Right kidney (tissue), 1 donor: Measurements from ENCODE around the gene ARHGAP31.

Experiments
- DNase-seq: peaks from one replicate; pipeline ENCODE4 v3.0.0-alpha.2; 2016

The ARHGAP31 gene

DNA sequence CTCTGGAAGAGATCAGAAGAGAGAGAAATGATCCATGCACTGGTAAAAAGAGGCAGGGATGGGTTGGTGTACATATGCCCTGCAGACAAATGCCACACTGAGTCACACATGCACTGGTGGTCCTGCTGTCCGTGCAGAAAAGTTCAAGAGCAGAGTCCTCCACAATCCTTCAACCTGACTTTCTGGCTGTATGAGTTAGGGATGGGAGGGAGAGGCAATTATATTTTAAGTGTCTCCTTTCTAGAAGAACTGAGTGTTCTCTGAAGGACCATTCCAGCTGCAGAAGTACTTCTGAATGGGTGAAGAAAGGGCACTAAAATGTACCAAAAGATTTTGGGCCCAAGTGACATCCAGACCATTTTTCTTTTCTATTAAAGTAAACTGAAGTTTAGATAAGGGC, 142.8 kb downstream of the ARHGAP31 start:
- DNase-seq, result no peak

DNA sequence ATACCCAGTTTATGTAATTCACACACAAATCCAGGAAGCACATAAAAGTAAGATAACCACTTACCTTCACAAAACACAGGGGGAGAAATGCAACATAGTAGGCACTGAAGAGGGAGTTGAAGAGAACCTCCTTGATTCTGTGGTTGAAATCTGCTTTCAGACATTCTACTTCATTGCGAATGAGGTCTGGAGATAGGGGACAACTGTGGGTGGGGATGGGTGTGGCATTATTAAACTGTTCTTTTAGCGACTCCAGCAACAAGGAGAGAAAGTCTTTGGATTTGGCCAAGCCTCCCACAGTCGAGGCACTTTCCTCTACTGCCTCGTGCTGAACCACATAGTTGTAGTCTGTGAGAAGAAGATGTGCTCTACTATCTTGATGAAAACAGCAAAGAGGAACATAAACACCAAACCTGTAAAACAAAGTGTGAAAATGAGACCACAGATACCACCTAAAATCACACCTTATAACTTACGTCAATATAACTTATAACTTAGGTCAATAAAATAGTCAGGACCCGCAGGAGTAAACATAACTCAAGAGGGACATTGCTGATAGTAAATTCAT, 143.6 kb downstream of the ARHGAP31 start:
- DNase-seq, result no peak

DNA sequence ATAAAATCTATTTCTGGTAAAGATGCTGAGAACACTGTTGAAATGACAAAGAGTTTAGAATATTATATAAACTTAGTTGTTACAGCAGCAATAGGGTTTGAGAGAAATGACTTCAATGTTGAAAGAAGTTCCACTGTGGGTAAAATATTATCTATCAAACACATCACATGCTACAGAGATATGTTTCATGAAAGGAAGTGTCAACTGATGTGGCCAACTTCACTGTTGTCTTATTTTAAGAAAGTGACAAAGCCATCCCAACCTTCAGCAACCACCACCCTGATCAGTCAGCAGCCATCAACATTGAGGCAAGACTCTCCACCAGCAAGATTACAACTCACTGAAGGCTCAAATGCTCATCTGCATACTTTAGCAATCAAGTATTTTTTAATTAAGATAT, 149.0 kb downstream of the ARHGAP31 start:
- DNase-seq, result no peak

DNA sequence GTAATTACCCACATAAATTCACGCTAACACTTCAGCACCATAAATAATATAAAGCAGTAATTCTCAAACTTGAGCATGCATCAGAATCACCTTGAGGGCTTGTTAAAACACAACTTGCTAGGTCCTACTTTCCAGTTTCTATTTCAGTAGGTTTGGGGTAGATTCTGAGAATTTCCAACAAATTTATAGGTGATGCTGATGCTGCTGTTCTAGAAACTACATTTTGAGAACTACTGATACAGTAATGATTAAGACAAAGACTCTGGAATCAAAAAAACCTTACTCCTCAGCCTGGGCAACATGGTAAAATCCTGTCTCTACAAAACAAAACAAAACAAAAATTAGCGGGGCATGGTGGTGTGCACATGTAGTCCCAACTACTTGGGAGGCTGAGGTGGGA, 150.4 kb downstream of the ARHGAP31 start:
- no peak for DNase-seq

GRCh38 chr3:119453822-119454221, 159.6 kb downstream of the ARHGAP31 start:
- no peak for DNase-seq

- no peak for DNase-seq
These were observed 162.3 kb downstream of the ARHGAP31 start for GRCh38 chr3:119456469-119456868.

DNA sequence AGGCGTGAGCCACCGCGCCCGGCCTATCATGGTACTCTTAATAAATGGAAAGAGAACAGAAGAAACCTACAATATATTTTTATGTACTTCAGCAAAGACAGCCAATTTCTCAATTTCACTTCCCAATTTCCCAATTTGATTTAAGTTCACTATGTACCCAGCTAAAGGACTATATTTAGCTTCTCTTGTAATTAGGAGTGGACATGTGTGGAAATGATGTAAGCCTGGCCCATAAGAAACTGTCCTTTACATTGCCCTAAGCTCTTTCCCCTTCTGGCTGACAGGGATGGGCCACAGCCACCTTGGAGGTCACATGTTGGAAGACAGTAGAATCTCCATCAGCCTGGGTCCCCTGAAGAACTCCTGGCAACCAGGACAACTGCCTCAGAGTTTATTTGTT, 163.1 kb downstream of the ARHGAP31 start:
- no peak for DNase-seq

DNA sequence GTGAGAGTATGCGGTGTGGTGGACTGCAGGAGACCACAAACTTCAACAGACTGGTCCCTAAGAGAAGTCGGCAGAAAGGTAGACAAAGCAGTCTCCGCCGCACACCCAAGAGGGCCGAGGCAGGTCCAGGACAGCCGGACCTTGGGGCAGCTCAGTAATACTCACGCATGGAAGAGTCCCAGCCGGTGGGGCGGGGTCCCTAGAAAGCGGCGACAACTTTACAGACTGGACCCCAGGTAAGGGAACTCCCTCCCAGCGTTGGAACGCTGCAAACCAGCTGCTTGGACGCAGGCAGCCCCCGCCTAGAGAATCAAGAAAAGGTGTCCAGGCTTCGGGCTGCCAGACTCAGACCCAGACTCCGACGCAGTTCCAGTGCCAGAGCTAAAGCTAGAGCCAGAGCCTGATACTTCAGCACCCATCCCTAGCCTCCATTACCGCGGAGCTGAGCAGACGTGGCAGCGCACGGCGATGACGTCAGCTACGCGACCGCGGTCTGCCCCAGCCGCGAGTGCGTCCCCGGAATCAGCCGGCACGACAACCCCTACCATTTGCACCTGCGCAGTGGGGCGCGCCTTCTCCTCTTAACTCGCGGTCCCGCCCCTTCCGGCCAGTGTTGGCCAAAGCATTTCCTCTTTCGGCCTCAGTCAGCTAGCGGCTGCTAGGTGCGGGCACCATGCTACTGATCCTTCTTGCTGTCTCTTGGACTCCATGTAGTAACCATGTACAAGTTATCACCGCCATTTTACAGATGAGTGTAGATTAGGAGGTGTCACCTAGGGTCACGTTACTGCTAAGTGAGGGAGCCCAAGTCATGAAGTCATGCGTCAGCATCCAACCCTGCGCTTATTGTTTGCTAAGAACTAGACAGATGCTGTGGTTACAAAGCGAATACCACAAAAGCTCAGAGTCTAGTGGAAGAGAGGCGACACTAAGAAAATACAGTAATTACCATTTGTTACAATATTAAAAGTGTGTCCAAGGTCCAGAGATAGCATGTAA, 169.3 kb downstream of the ARHGAP31 start, which contains the start of gene TMEM39A:
Gene TMEM39A, minus strand, starts transcription at position 445 of the 999 bp plus-strand sequence. CDS start 1,541 bp downstream, outside the sequence.
- peak; percentile 90 for DNase-seq

GRCh38 chr3:119468041-119468440, 173.9 kb downstream of the ARHGAP31 start:
- no peak for DNase-seq

- no peak for DNase-seq
These were observed 175.4 kb downstream of the ARHGAP31 start for GRCh38 chr3:119469418-119470189.
